Measurements from ENCODE around the gene TENT5A. TPM values are rescaled to one million over a fixed set of nuclear protein-coding genes. Genes with fewer than 3 reads are reported as not detected.
A peak's percentile ranks its signal among the peaks of the same experiment; 100 is the strongest.

Gene TENT5A
- polyA plus RNA-seq, 3 donors: 9.1 to 28.9 (median 12.1) TPM

DNA sequence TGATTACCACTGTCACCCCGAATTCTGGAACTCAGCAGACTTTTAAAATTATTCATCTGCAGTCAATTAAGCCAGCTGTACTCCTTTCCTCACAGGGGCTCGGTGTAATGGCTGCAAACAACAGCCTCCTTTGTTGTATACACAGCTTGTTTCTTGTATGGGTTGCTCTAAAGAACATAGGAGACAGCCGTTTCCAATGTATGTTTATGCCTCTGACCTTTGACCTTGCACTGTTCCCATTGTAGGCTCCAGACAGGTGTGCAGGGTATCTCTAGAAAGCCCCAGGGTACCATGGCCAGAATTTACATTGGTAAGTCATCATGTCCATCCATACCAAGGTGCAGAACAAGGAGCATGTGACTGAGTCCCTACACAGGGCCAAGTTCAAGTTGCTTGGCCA is 11.5 kb upstream of the TENT5A start:
- H3K36me3 ChIP-seq (replicated peaks in 1 of 2; ENCODE audit: control insufficient read depth in 1 of 2, insufficient read depth in 2 of 2, low read length in 2 of 2): no peaks in the 10 kb centered on the region
- H2AFZ ChIP-seq (ENCODE audit: insufficient read depth, low read depth, low read length, poor library complexity, severe bottlenecking): no peak overlapping the region
- Mint-ChIP-seq H3K27ac (peak overlapping the region in 1 of 7 donors; percentile 18), H3K9me3 (no peaks in the 10 kb centered on the region), H3K36me3 (no peaks in the 10 kb centered on the region), H3K4me3 (no peak overlapping the region), H3K4me1 (peaks cover 56% of the 10 kb centered on the region), H3K27me3 (ENCODE audit: low read depth in 3 of 3) (peaks cover 0 to 1% (median 0%) of the 10 kb centered on the region in 3 donors)
- H3K79me2 ChIP-seq (ENCODE audit: insufficient read depth, low read length): no peaks in the 10 kb centered on the region
- no peaks in the 10 kb centered on the region for H3K9me3 ChIP-seq (replicated peaks in 1 of 2; ENCODE audit: control insufficient read depth in 1 of 2, insufficient read depth in 1 of 2, low read length in 2 of 2)
- H3K4me3 ChIP-seq (replicated peaks in 1 of 3; ENCODE audit: low read depth in 2 of 3, low read length in 3 of 3): no peak overlapping the region
- TF ChIP-seq, protein P1, sequence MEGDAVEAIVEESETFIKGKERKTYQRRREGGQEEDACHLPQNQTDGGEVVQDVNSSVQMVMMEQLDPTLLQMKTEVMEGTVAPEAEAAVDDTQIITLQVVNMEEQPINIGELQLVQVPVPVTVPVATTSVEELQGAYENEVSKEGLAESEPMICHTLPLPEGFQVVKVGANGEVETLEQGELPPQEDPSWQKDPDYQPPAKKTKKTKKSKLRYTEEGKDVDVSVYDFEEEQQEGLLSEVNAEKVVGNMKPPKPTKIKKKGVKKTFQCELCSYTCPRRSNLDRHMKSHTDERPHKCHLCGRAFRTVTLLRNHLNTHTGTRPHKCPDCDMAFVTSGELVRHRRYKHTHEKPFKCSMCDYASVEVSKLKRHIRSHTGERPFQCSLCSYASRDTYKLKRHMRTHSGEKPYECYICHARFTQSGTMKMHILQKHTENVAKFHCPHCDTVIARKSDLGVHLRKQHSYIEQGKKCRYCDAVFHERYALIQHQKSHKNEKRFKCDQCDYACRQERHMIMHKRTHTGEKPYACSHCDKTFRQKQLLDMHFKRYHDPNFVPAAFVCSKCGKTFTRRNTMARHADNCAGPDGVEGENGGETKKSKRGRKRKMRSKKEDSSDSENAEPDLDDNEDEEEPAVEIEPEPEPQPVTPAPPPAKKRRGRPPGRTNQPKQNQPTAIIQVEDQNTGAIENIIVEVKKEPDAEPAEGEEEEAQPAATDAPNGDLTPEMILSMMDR (IDR thresholded peaks at IDR 0.05): no peak
- H3K4me2 ChIP-seq (replicated peaks; ENCODE audit: extremely low read depth, low read length, poor library complexity, severe bottlenecking): no peak overlapping the region
- 89% methylated on average over 2 of the region's 3 CpGs for WGBS (ENCODE audit: insufficient coverage)
- no peaks in the 10 kb centered on the region for H3K27me3 ChIP-seq (ENCODE audit: control insufficient read depth in 2 of 2, insufficient read depth in 2 of 2, low read length in 2 of 2)
- peaks cover 54 to 58% of the 10 kb centered on the region in 2 donors for H3K4me1 ChIP-seq (ENCODE audit: control insufficient read depth in 1 of 2, insufficient read depth in 2 of 2, low read length in 2 of 2)
- no peaks in the 10 kb centered on the region for H4K20me1 ChIP-seq (ENCODE audit: insufficient read depth, low read length)
- H3K27ac ChIP-seq (ENCODE audit: low read depth in 1 of 2, low read length in 2 of 2): no peak overlapping the region
- intact Hi-C loops (cut with micrococcal nuclease): no loop called here
- H3K9ac ChIP-seq (ENCODE audit: insufficient read depth, low read length, poor library complexity, severe bottlenecking): no peak overlapping the region
- no peak for DNase-seq

DNA sequence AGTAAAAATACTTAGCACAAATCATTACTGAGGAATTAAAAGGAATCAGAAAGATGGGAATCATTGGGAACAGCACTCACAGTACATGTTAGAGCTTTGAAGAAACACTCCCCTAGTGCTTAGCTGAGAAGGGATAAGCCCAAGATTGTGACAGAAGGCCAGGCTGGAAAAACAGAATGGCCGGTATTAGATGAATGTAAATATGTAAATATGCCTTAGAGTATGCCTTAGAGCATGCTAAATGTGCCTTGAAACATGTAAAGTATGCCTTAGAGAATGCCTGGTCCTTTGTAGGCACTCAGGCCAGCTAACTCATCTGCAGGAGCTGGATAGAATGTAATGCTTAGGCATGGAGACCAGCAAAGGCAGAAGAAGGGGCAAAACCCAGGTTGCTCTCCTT is 10.6 kb upstream of the TENT5A start:
- Mint-ChIP-seq H3K27me3 (ENCODE audit: low read depth in 3 of 3) (peaks cover 0 to 1% (median 0%) of the 10 kb centered on the region in 3 donors), H3K4me3 (no peak overlapping the region), H3K9me3 (no peaks in the 10 kb centered on the region), H3K36me3 (no peaks in the 10 kb centered on the region), H3K27ac (peak overlapping the region in 1 of 7 donors; percentile 41), H3K4me1 (peaks cover 58% of the 10 kb centered on the region)
- no peak overlapping the region for H2AFZ ChIP-seq (ENCODE audit: insufficient read depth, low read depth, low read length, poor library complexity, severe bottlenecking)
- H3K4me2 ChIP-seq (replicated peaks; ENCODE audit: extremely low read depth, low read length, poor library complexity, severe bottlenecking): no peak overlapping the region
- no peaks in the 10 kb centered on the region for H3K36me3 ChIP-seq (replicated peaks in 1 of 2; ENCODE audit: control insufficient read depth in 1 of 2, insufficient read depth in 2 of 2, low read length in 2 of 2)
- intact Hi-C loops (cut with micrococcal nuclease): no loop called here
- no peak overlapping the region for H3K27ac ChIP-seq (ENCODE audit: low read depth in 1 of 2, low read length in 2 of 2)
- H3K4me3 ChIP-seq (replicated peaks in 1 of 3; ENCODE audit: low read depth in 2 of 3, low read length in 3 of 3): no peak overlapping the region
- H3K9ac ChIP-seq (ENCODE audit: insufficient read depth, low read length, poor library complexity, severe bottlenecking): no peak overlapping the region
- H3K79me2 ChIP-seq (ENCODE audit: insufficient read depth, low read length): no peaks in the 10 kb centered on the region
- no peak for DNase-seq
- peaks cover 48 to 58% of the 10 kb centered on the region in 2 donors for H3K4me1 ChIP-seq (ENCODE audit: control insufficient read depth in 1 of 2, insufficient read depth in 2 of 2, low read length in 2 of 2)
- no peaks in the 10 kb centered on the region for H3K27me3 ChIP-seq (ENCODE audit: control insufficient read depth in 2 of 2, insufficient read depth in 2 of 2, low read length in 2 of 2)
- TF ChIP-seq, protein P1 (IDR thresholded peaks at IDR 0.05): no peak
- no peaks in the 10 kb centered on the region for H3K9me3 ChIP-seq (replicated peaks in 1 of 2; ENCODE audit: control insufficient read depth in 1 of 2, insufficient read depth in 1 of 2, low read length in 2 of 2)
- 100% methylated on average over 1 of the region's 1 CpG for WGBS (ENCODE audit: insufficient coverage)
- no peaks in the 10 kb centered on the region for H4K20me1 ChIP-seq (ENCODE audit: insufficient read depth, low read length)

Data from CD14-positive monocyte (primary cell).